ENCODE data around the gene SIK3. TPM values are rescaled to one million over a fixed set of nuclear protein-coding genes. Genes with fewer than 3 reads are reported as not detected.
"Not testable (repeated sequence)": the region's sequence is repeated elsewhere in the genome, so short reads cannot be mapped to it uniquely, and the experiment has no call there.

Gene SIK3
- total and polyA plus RNA-seq, 11 donors: 11.8 to 67.4 (median 38.1) TPM

- 95 to 98% (median 97%) methylated on average over 5 of the region's 5 CpGs for WGBS, 4 donors
- Histone ChIP-seq H3K4me1 (peaks cover 0 to 41% (median 14%) of the 10 kb centered on the region in 12 donors), H3K9me3 (no peaks in the 10 kb centered on the region)
Observed at GRCh38 chr11:117057317-117057716, 40.9 kb downstream of the SIK3 start.

GRCh38 chr11:117055469-117055868, 42.8 kb downstream of the SIK3 start:
- Histone ChIP-seq H3K9me3 (no peaks in the 10 kb centered on the region), H3K27me3 (no peaks in the 10 kb centered on the region), H3K27ac (no peak overlapping the region), H3K4me1 (peaks cover 0 to 42% (median 14%) of the 10 kb centered on the region in 12 donors), H3K36me3 (no peaks in the 10 kb centered on the region), H3K4me3 (no peak overlapping the region)
- TF ChIP-seq CTCF (IDR thresholded peaks at IDR 0.05): no peak
- no peak for TF ChIP-seq POLR2A (IDR thresholded peaks at IDR 0.05)
- DNase-seq: no peak
- ATAC-seq: no peak
- intact Hi-C loops (cut with DNase I): no loop called here
- 75 to 83% (median 79%) methylated on average over 5 of the region's 5 CpGs for WGBS, 4 donors

More at GRCh38 chr11:117057317-117057716, 40.9 kb downstream of the SIK3 start:
- DNase-seq (no peak), ATAC-seq (no peak)
- H3K36me3 ChIP-seq: no peaks in the 10 kb centered on the region
- intact Hi-C loops (cut with DNase I): no loop called here
- no peaks in the 10 kb centered on the region for H3K27me3 ChIP-seq
- no peak overlapping the region for H3K4me3 ChIP-seq
- no peak overlapping the region for H3K27ac ChIP-seq
- TF ChIP-seq POLR2A (IDR thresholded peaks at IDR 0.05) (no peak), CTCF (IDR thresholded peaks at IDR 0.05) (no peak)

- no peaks in the 10 kb centered on the region for H3K9me3 ChIP-seq
- no peak overlapping the region for H3K4me3 ChIP-seq
- no peaks in the 10 kb centered on the region for H3K27me3 ChIP-seq
- ATAC-seq (no peak), DNase-seq (no peak)
- H3K27ac ChIP-seq: no peak overlapping the region
- 87 to 100% (median 97%) methylated on average over 1 of the region's 1 CpG for WGBS, 4 donors
- H3K36me3 ChIP-seq: no peaks in the 10 kb centered on the region
- TF ChIP-seq CTCF (IDR thresholded peaks at IDR 0.05) (no peak), POLR2A (IDR thresholded peaks at IDR 0.05) (no peak)
- peaks cover 0 to 33% (median 10%) of the 10 kb centered on the region in 12 donors for H3K4me1 ChIP-seq
- intact Hi-C loops (cut with DNase I): no loop called here
Observed at GRCh38 chr11:117054382-117054781, 43.8 kb downstream of the SIK3 start.

- Histone ChIP-seq H3K27me3 (no peaks in the 10 kb centered on the region), H3K36me3 (no peaks in the 10 kb centered on the region), H3K4me1 (peaks cover 0 to 14% (median 2%) of the 10 kb centered on the region in 12 donors), H3K27ac (no peak overlapping the region), H3K4me3 (no peak overlapping the region), H3K9me3 (no peaks in the 10 kb centered on the region)
- DNase-seq (no peak), ATAC-seq (no peak)
- no peak for TF ChIP-seq POLR2A (IDR thresholded peaks at IDR 0.05)
- no peak for TF ChIP-seq CTCF (IDR thresholded peaks at IDR 0.05)
- intact Hi-C loops (cut with DNase I): no loop called here
- WGBS, 4 donors: 90 to 94% (median 91%) methylated on average over 8 of the region's 8 CpGs
Observed at GRCh38 chr11:117052196-117053149, 45.8 kb downstream of the SIK3 start.

GRCh38 chr11:117050121-117050520, 48.1 kb downstream of the SIK3 start:
- H3K4me1 ChIP-seq: peaks cover 0 to 25% (median 6%) of the 10 kb centered on the region in 12 donors
- 88 to 97% (median 94%) methylated on average over 9 of the region's 9 CpGs for WGBS, 4 donors
- ATAC-seq; DNase-seq; intact Hi-C loops (cut with DNase I); H3K9me3 ChIP-seq; H3K36me3 ChIP-seq; H3K4me3 ChIP-seq; H3K27me3 ChIP-seq; H3K27ac ChIP-seq: not testable (repeated sequence)

GRCh38 chr11:117046627-117047026, 51.6 kb downstream of the SIK3 start:
- H3K9me3 ChIP-seq, ATAC-seq, H3K27ac ChIP-seq, DNase-seq, H3K36me3 ChIP-seq, H3K4me3 ChIP-seq, H3K27me3 ChIP-seq: not testable (repeated sequence)
- intact Hi-C loops (cut with DNase I): loop anchor here in 1 of 10 donors (10.0 kb wide), 1 partner anchor 48 kb away; the partner anchor contains the start of gene SIK3
- H3K4me1 ChIP-seq: peaks cover 3 to 40% (median 25%) of the 10 kb centered on the region in 12 donors
- WGBS, 4 donors: 93 to 97% (median 96%) methylated on average over 5 of the region's 5 CpGs

All from heart left ventricle (tissue), 16 donors.